Prostate gland (tissue), 2 donors: ENCODE data around the gene TGFBRAP1.

Source experiments
- POLR2A ChIP-seq: fragments of 450-650 bp; IDR thresholded peaks from one replicate; pipeline ENCODE4 v1.6.1; 2016; ENCODE audit warnings: antibody characterized with exemption, mild to moderate bottlenecking
- TF ChIP-seq, protein P1 (sequence below), 4 experiments: fragments of 200-600 bp in 2 of 4; fragments of 450-650 bp in 2 of 4; sonication (generic) in 2 of 4; IDR thresholded peaks; 1 replicate in 3 of 4; 2 replicates in 1 of 4; pipeline ENCODE4 v1.5.1; 2016 to 2019; ENCODE audit warnings: antibody characterized with exemption in 4 of 4, mild to moderate bottlenecking in 2 of 4, moderate library complexity in 2 of 4

DNA sequence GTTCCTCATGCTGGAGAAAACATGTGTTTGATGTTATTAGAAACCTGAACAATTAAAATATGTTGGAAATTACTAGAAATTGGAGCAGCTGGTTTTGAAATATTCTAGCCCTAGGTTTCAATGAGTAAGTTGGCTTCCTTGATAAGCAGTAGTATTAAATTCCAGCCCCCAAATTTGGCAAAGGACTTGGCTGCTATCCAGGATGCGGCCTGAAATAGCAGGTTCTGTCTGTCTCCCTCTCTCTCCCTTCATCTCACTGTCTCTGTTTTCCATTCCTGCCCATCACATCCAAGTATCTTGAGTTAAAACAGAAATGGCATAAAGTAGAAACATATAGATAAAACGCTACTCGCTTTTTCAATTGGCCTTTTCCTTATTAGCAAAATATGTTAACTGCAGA is 108.9 kb downstream of the TGFBRAP1 start:
- no peak for TF ChIP-seq POLR2A
- TF ChIP-seq, protein P1, sequence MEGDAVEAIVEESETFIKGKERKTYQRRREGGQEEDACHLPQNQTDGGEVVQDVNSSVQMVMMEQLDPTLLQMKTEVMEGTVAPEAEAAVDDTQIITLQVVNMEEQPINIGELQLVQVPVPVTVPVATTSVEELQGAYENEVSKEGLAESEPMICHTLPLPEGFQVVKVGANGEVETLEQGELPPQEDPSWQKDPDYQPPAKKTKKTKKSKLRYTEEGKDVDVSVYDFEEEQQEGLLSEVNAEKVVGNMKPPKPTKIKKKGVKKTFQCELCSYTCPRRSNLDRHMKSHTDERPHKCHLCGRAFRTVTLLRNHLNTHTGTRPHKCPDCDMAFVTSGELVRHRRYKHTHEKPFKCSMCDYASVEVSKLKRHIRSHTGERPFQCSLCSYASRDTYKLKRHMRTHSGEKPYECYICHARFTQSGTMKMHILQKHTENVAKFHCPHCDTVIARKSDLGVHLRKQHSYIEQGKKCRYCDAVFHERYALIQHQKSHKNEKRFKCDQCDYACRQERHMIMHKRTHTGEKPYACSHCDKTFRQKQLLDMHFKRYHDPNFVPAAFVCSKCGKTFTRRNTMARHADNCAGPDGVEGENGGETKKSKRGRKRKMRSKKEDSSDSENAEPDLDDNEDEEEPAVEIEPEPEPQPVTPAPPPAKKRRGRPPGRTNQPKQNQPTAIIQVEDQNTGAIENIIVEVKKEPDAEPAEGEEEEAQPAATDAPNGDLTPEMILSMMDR (IDR thresholded peaks at IDR 0.05), result no peak
